Measurements from ENCODE around the gene GYPB. TPM values are rescaled to one million over a fixed set of nuclear protein-coding genes. Genes with fewer than 3 reads are reported as not detected.

GYPB gene
- total and polyA plus RNA-seq, 9 of the 15 experiments (the other 6 are each of a cell fraction or from before 2014, with no cell fraction given): 16.9 to 205 (median 65.8) TPM

GRCh38 chr4:144019277-144019676 is at the start of gene GYPB (continued):
- TF ChIP-seq ZNF589 (CRISPR knock-in tag; IDR thresholded peaks at IDR 0.05; ENCODE audit: low read depth) (0 out of 2 replicates have a peak, but pooled peaks have one; percentile 57), NCOR1 (IDR thresholded peaks at IDR 0.05) (peak; percentile 98), HES1 (IDR thresholded peaks at IDR 0.05; ENCODE audit: low read depth) (peak; percentile 60; the same call in 1 of the 2 replicates), CXXC5 (CRISPR knock-in tag; IDR thresholded peaks at IDR 0.05) (peak; percentile 81), TBL1XR1 (IDR thresholded peaks at IDR 0.05; ENCODE audit: low read length in 2 of 2) (peak in 1 of 2 experiments; percentile 59; a peak in 1 of 4 replicates), SOX6 (IDR thresholded peaks at IDR 0.05) (peak; percentile 94), DMBX1 (CRISPR knock-in tag; IDR thresholded peaks at IDR 0.05; ENCODE audit: borderline replicate concordance) (peak; percentile 93), ZNF318 (IDR thresholded peaks at IDR 0.05; ENCODE audit: borderline replicate concordance in 1 of 2, low read depth in 1 of 2) (peak in 1 of 2 experiments; percentile 65; a peak in 1 of 4 replicates), MTA2 (IDR thresholded peaks at IDR 0.05; ENCODE audit: low read depth) (peak; percentile 97), KLF16 (IDR thresholded peaks at IDR 0.05) (peak; percentile 93), NFIC (IDR thresholded peaks at IDR 0.05) (peak; percentile 93), ZNF583 (CRISPR knock-in tag; IDR thresholded peaks at IDR 0.05) (peak; percentile 56; the same call in 1 of the 2 replicates), GATA2 (CRISPR knock-in tag; IDR thresholded peaks at IDR 0.05) (peak; percentile 94), KHSRP (IDR thresholded peaks at IDR 0.05) (peak; percentile 74), ZMIZ1 (IDR thresholded peaks at IDR 0.05; ENCODE audit: low read depth in 2 of 2, low read length in 2 of 2) (peak in 1 of 2 experiments; percentile 88; a peak in 2 of 4 replicates), NFE2 (IDR thresholded peaks at IDR 0.05; ENCODE audit: low read depth) (peak; percentile 29; the same call in 1 of the 2 replicates), ZNF175 (CRISPR knock-in tag; IDR thresholded peaks at IDR 0.05; ENCODE audit: low read depth) (0 out of 2 replicates have a peak, but pooled peaks have one; percentile 61), CBFA2T2 (conservative IDR thresholded peaks at IDR 0.05) (peak; percentile 99)
